Left lung (tissue), 10 donors: ENCODE measurements around the gene SOCS2. TPM values are rescaled to one million over a fixed set of nuclear protein-coding genes. Genes with fewer than 3 reads are reported as not detected.

ENCODE experiments used
- ATAC-seq: fragments of 200-7000 bp; cut with Tn5 transposase; one replicate; pipeline ENCODE4 v1.9.1; 2020; ENCODE audit warnings: moderate library complexity
- DNase-seq, 4 donors: peaks; one replicate each; pipeline ENCODE4 v3.0.0-alpha.2; 2013 to 2020
- H3K27ac ChIP-seq, 2 donors: fragments of 200-600 bp; sonication (generic) in 1 of 2; one replicate each; pipeline versions ENCODE4 v1.5.0 to v1.8.0; 2020 to 2021
- H3K27me3 ChIP-seq, 2 donors: fragments of 200-600 bp; sonication (generic) in 1 of 2; one replicate each; pipeline versions ENCODE4 v1.5.0 to v1.8.0; 2020 to 2021
- H3K36me3 ChIP-seq, 2 donors: fragments of 200-600 bp; sonication (generic) in 1 of 2; one replicate each; pipeline versions ENCODE4 v1.5.0 to v1.8.0; 2020 to 2021
- H3K4me1 ChIP-seq, 2 donors: fragments of 200-600 bp; one replicate each; pipeline ENCODE4 v1.8.0; 2021
- H3K4me3 ChIP-seq, 2 donors: fragments of 200-600 bp; sonication (generic) in 1 of 2; one replicate each; pipeline versions ENCODE4 v1.5.0 to v1.8.0; 2020 to 2021; ENCODE audit warnings: mild to moderate bottlenecking in 1 of 2
- H3K9me3 ChIP-seq, 2 donors: fragments of 200-600 bp; sonication (generic) in 1 of 2; one replicate each; pipeline versions ENCODE4 v1.5.0 to v1.8.0; 2020 to 2021
- CTCF ChIP-seq, 2 donors: fragments of 200-600 bp; sonication (generic) in 1 of 2; IDR thresholded peaks; one replicate each; pipeline versions ENCODE4 v1.5.0 to v1.8.0; 2021; ENCODE audit warnings: antibody characterized with exemption in 2 of 2
- intact Hi-C, 2 donors: fragments of 100-400 bp; cut with DNase I; formaldehyde crosslinking; loops; one replicate each; pipeline versions ENCODE4 v1.11.2 to v1.14.2; 2022
- polyA plus RNA-seq, 6 donors: library from polyadenylated mRNA; unstranded; fragments of 120-200 nt; gene quantifications; one replicate each; pipeline ENCODE4 v1.2.1, GENCODE V29; 2013; ENCODE audit not compliant: insufficient read length in 6 of 6
- total RNA-seq, 2 donors: library from RNA; stranded (reverse); fragmentation: NEBNext Ultra II Directional; extraction: Animal tissue kit (Norgen Biotek cat#: 25700); gene quantifications; one replicate each; pipeline ENCODE4 v1.2.1, GENCODE V29; 2021
- donor health status: DM: no; HTN: yes; CAD: no.
- donor health status: DM: no; HTN: no; CAD: no.

Gene SOCS2
- total and polyA plus RNA-seq, 8 donors: 15.7 to 40.5 (median 31.0) TPM

GRCh38 chr12:93599192-93599591 is 26.7 kb downstream of the SOCS2 start:
- TF ChIP-seq CTCF (IDR thresholded peaks at IDR 0.05): no peak
- Histone ChIP-seq H3K27me3 (no peaks in the 10 kb centered on the region), H3K27ac (no peak overlapping the region), H3K4me1 (peaks cover 3 to 8% of the 10 kb centered on the region in 2 donors), H3K4me3 (no peak overlapping the region), H3K9me3 (no peaks in the 10 kb centered on the region), H3K36me3 (no peaks in the 10 kb centered on the region)
- DNase-seq (no peak), ATAC-seq (no peak)
- intact Hi-C loops: no loop called here

- no peak overlapping the region for H3K27ac ChIP-seq
- TF ChIP-seq CTCF (IDR thresholded peaks at IDR 0.05): no peak
- intact Hi-C loops: no loop called here
- no peak overlapping the region for H3K4me3 ChIP-seq
- H3K36me3 ChIP-seq: no peaks in the 10 kb centered on the region
- ATAC-seq (no peak), DNase-seq (no peak)
- no peaks in the 10 kb centered on the region for H3K9me3 ChIP-seq
- H3K4me1 ChIP-seq: peaks cover 3 to 8% of the 10 kb centered on the region in 2 donors
- no peaks in the 10 kb centered on the region for H3K27me3 ChIP-seq
Measured at GRCh38 chr12:93601591-93601990, 29.1 kb downstream of the SOCS2 start.

GRCh38 chr12:93602897-93603668 is 30.6 kb downstream of the SOCS2 start:
- Histone ChIP-seq H3K4me3 (no peak overlapping the region), H3K36me3 (no peaks in the 10 kb centered on the region), H3K27me3 (no peaks in the 10 kb centered on the region), H3K4me1 (peaks cover 3 to 8% of the 10 kb centered on the region in 2 donors), H3K27ac (peak overlapping the region in 1 of 2 donors; percentile 11), H3K9me3 (no peaks in the 10 kb centered on the region)
- intact Hi-C loops: no loop called here
- TF ChIP-seq CTCF (IDR thresholded peaks at IDR 0.05): no peak
- DNase-seq (no peak), ATAC-seq (no peak)

GRCh38 chr12:93603762-93604161 is 31.3 kb downstream of the SOCS2 start:
- H3K27me3 ChIP-seq: no peaks in the 10 kb centered on the region
- H3K4me3 ChIP-seq: no peak overlapping the region
- H3K27ac ChIP-seq: no peak overlapping the region
- peaks cover 3 to 8% of the 10 kb centered on the region in 2 donors for H3K4me1 ChIP-seq
- no peaks in the 10 kb centered on the region for H3K9me3 ChIP-seq
- ATAC-seq: no peak
- H3K36me3 ChIP-seq: no peaks in the 10 kb centered on the region
- DNase-seq: no peak
- intact Hi-C loops: no loop called here
- TF ChIP-seq CTCF (IDR thresholded peaks at IDR 0.05): no peak

- intact Hi-C loops: no loop called here
Measured at GRCh38 chr12:93608313-93608712, 35.8 kb downstream of the SOCS2 start.

More at GRCh38 chr12:93608313-93608712, 35.8 kb downstream of the SOCS2 start:
- Histone ChIP-seq H3K4me3 (no peak overlapping the region), H3K36me3 (no peaks in the 10 kb centered on the region), H3K27ac (no peak overlapping the region), H3K27me3 (no peaks in the 10 kb centered on the region), H3K4me1 (peaks cover 0 to 6% of the 10 kb centered on the region in 2 donors), H3K9me3 (no peaks in the 10 kb centered on the region)
- DNase-seq: no peak
- ATAC-seq: no peak
- no peak for TF ChIP-seq CTCF (IDR thresholded peaks at IDR 0.05)
